NCI-H1048 (cell line): ENCODE measurements around the gene MECP2.

ENCODE experiments used
- DNase-seq: peaks from one replicate; lab custom pipeline; 2025; lab: John Stamatoyannopoulos, UW

Gene MECP2

GRCh38 chrX:154115750-154116149 lies 18.2 kb upstream of the MECP2 start:
- no peak for DNase-seq

DNA sequence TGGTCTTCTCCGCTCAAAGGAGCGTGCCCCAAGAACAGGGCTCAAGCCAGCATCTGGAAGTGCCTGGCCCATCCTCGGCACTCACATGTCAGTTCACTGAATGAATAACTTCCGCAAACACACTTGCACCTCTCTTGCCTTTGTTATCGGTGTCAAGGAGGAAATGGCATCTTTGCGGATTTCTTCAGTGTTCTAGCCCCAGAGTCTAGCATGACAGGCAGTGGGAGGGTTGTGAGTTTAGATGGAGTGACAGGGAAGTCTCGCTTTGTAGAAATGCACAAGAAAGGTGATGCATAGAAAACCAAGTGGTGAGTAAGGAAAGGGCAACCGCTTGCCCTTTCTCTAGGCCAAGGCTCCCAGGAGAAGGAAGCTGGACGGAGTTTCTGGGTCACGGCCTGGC lies 17.6 kb upstream of the MECP2 start:
- DNase-seq: no peak

GRCh38 chrX:154114652-154115051 lies 17.1 kb upstream of the MECP2 start:
- DNase-seq: no peak

GRCh38 chrX:154113729-154114128 lies 16.2 kb upstream of the MECP2 start:
- DNase-seq: no peak

DNA sequence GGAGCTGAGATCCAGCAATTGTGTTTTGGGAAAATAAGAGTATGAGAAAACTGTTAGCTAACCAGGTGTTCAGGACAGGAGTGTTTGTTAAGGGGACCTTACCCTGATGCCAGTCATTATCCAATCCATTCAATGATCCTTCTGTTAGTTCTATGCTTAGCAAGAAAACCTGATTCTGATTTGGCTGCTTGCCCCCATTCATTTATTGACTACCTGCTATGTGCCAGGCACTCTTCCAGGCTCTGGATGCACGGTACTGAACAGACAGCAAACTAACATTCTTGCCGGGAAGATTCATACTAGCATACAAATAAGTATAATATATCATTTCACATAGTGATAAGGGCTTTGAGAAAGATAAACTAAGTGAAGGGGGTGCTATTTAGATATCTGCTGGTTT lies 1.0 kb upstream of the MECP2 start:
- DNase-seq: no peak

GRCh38 chrX:154097003-154097588 lies 421 bp downstream of the MECP2 start:
- DNase-seq: no peak

GRCh38 chrX:154096140-154097002 lies 1.1 kb downstream of the MECP2 start:
- no peak for DNase-seq

GRCh38 chrX:154094833-154095232 lies 2.7 kb downstream of the MECP2 start:
- no peak for DNase-seq

- no peak for DNase-seq
Observed at GRCh38 chrX:154093965-154094364, 3.6 kb downstream of the MECP2 start.

DNA sequence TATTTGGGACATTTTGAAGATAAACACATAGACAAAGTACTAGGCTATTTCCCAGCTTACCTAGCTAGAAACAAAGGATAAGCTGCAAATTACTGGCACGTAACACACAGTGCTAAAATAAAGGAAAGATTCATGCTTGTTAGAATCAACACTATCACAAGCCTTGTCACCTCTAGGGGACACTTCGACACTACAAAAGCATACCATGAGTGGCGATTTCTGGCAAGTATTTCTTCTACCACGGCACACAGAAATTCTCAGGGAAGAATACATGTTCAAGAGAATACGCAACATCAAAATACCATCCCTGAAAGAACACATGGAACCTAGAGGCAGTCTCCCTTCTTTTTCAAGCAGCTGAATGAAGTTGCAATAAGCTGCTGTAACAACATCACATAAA lies 5.1 kb downstream of the MECP2 start:
- DNase-seq: no peak

DNA sequence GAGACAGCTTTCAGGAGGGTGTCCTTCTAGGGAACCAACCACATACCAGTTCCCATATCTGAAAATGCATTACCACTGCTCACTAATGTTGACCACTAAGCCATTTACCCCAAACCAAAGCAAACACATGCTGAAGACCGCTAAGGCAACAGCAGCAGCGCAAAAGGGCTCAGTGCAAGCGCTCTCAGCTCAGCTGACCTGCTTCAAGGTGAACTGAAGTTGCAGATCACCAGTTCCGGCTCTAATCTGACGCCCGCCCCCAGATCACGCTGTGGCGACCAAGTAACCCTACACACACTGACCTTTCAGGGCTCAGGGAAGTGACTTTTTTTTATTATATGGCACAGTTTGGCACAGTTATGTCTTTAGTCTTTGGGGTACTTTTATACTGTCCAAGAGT lies 5.8 kb downstream of the MECP2 start:
- DNase-seq: no peak

DNA sequence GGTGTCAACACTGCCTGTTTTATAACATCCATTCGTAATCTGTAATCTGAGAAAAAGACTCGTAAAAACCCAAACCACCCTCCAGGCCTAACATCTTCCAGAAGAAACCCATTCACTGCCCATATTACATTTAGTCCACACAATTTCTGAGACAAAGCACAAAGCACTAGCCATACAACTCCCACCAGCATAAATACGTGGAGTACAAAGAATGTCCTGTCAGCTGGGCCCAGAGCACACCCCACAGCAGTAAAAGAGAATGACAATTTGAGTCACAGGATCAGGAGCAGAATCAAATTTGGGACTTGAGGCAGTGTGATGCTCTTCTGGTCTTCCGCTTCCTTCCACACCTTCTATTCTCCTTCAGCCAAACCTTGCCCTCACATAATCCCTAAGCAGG lies 6.8 kb downstream of the MECP2 start:
- DNase-seq: no peak

DNA sequence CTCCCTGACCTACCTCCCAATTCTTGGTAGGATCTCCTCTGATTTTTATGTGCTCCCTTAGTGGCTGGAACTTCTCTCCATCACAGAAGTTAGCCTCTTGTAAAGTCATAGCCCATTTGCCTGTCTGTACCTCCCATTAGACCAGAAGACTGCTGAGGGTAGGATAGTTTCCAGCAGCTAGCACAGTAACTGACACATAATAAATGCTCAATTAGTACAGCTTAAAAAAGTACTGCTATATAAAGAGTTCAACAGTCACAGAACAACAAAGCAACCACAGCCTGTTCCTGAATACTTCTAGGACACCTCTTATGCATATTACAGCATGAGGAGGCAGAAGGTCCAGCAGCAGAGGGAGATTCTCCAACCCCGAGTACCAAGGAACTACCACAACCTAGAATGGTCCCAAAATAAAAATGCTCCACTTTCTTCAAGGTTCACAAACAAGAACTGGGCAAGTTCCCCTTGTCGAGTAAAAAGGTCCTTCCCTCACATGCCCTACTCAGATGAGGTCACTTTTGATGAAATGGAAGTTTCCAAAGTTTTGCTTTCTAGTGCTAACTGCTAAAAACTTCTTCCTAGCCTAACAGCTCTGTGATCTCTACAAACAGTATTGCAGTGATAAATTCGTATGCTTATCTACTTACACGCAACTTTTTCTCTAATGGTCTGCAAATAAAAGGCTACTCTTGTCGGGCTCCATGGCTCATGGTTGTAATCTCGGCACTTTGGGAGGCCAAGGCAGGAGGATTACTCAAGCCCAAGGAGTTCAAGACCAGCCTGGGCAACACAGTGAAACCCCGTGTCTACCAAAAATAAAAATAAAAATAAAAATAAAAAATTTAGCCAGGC lies 12.8 kb downstream of the MECP2 start:
- DNase-seq: no peak

DNA sequence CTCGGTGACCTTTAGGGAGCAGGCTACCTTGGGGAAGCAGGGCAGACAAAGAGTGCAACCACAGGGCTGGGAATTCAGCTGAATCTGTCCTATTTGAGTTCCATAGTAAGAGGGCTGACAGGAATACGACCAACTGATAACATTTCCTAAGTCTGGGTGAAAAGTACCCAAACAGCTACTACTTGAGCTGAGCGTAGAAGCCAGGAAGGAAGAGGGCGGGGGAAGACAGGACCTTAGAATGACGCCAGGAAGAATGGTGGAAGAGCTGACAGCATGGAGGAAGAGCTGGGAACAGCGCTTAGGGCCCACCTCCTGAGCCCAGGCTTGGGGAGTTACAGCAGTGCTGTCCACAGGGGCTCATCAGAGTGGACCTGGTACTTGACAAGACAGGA lies 14.4 kb downstream of the MECP2 start:
- DNase-seq: no peak

- DNase-seq: no peak
Observed at GRCh38 chrX:154082396-154083125, 15.0 kb downstream of the MECP2 start.

DNA sequence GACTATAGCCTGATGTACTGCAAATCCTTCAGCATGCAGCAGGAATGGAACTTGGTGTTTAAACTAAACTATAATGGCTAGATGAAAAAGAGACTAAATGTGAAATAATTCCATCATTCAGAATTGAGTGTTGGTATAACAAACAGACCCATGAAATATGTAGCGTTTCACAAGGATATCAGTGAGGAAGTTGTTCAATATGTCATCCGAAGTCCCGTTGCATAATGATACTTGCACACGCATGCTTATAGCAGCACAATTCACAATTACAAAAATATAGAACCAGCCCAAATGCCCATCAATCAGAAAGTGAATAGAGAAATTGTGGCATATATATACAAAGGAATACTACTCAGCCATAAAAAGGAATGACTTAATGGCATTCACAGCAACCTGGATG lies 20.4 kb downstream of the MECP2 start:
- DNase-seq: no peak

DNA sequence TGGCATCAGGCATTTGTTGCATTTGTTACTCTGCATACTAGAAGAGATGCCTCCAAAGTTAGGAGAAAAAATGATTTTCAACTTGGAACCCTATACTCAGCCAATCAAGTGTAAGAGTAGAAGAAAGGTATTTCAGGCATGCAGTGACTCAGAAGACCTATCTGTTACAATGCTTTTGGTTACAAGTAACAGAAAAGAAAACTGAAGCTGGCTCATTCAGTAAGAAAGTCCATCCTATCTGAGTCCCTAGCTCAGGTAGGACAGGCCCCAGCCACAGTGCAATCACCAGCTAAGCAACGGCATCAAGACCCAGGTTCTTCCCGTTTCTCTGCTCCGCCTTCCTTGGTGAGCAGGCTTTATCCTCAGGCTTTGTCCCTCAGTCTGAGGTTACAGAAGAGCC lies 23.3 kb downstream of the MECP2 start:
- no peak for DNase-seq

DNA sequence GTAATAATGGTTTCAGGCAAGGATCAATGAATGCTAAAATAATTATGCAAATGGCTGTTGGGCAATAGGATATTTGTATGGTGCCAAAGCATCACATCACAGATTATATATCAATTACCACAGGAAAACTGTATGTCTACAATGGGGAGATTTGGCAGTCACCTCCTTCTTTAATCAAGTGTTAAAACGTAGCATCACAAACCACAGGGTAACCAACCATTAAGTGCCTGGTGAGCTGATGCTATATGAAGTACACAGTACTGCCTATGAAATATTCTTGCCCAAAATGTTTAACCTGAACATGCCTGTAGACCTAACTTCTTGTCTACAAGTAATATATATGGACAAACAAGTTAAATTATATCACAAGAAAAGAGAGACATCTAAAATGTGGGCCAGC lies 25.3 kb downstream of the MECP2 start:
- no peak for DNase-seq

DNA sequence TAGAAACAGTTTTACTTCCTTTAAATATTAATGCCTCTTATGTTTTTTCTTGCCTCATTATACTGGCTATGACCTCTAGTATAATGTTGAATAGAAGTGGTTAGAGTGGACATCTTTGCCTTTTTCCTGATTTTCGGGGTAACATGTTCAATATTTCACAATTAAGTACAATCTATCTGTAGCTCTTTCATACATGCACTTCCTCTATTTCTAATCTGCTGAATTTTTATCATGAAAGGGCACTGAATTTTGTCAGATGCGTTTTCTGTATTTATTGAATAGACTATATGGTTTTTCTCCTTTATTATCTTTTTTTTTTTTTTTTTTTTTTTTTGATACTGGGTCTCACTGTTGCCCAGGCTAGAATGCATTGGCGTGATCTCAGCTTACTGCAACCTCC lies 29.0 kb downstream of the MECP2 start:
- DNase-seq: no peak

- DNase-seq: no peak
Observed at GRCh38 chrX:154064637-154065435, 32.7 kb downstream of the MECP2 start.

- no peak for DNase-seq
Observed at GRCh38 chrX:154063234-154063633, 34.3 kb downstream of the MECP2 start.
